Smooth muscle cell of bladder (primary cell): ENCODE data around the gene RUNX2. TPM values are rescaled to one million over a fixed set of nuclear protein-coding genes. Genes with fewer than 3 reads are reported as not detected.

Source experiments
- total RNA-seq: library from RNA; depleted of rRNA; stranded (reverse); fragments of >200 nt; gene quantifications from 2 replicates; pipeline ENCODE4 v1.2.3, GENCODE V29; 2014

Gene RUNX2
- total RNA-seq = 1.8 and 2.0 TPM in 2 replicates

DNA sequence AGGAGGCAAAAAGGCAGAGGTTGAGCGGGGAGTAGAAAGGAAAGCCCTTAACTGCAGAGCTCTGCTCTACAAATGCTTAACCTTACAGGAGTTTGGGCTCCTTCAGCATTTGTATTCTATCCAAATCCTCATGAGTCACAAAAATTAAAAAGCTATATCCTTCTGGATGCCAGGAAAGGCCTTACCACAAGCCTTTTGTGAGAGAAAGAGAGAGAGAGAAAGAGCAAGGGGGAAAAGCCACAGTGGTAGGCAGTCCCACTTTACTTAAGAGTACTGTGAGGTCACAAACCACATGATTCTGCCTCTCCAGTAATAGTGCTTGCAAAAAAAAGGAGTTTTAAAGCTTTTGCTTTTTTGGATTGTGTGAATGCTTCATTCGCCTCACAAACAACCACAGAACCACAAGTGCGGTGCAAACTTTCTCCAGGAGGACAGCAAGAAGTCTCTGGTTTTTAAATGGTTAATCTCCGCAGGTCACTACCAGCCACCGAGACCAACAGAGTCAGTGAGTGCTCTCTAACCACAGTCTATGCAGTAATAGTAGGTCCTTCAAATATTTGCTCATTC, at the start of gene RUNX2:
Gene RUNX2, plus strand, starts transcription at position 375 of the 567 bp plus-strand sequence. CDS start 397 bp downstream, outside the sequence.

DNA sequence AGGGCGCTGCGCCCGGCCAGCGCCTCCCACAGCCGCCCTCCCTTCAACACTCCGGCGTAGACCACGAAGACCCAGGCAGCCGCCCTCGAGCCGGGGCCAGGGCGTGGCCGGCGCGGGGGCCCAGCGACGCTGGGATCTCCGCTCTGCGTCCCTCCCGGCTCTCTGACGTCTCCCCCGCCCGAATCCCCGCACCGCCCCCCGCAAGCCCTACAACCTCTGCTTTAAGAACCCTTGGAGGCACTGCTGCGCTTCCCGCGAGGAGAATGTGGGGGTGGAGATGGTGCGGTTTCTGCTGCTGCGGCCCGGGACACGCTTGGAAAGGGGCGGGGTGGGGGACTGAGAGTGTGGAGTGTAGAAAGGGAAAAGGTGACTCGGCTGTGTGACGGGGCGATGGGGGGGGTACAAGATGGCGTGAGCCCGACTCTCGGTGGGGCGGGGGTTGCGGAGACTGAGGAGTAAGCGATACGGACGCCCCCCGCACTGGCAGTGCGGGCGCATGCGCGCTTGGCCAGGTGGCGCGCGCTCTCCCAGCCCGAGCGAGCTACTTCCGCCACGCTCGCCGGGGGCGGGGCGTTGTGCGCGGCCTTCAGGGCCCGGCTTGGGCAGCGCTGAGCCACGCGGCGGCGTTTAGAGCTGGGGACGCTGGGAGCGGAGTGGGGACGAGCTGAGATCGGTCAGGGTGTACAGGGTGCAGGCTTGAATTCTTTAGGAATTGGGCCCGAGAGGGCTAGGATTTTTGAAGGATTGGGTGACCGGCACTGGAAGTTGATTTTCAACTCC, 49.6 kb downstream of the RUNX2 start, which contains the start of gene SUPT3H:
Gene SUPT3H, minus strand, starts transcription at position 381 of the 780 bp plus-strand sequence.

Other genes with a start within 250 kb of the RUNX2 start
- 11.5 and 12.8 TPM in 2 replicates for gene SUPT3H, start 49.6 kb downstream of the RUNX2 start, total RNA-seq